Measurements from ENCODE around the gene TPD52L2.
"Not testable (repeated sequence)": the region's sequence is repeated elsewhere in the genome, so short reads cannot be mapped to it uniquely, and the experiment has no call there.

Gene TPD52L2

DNA sequence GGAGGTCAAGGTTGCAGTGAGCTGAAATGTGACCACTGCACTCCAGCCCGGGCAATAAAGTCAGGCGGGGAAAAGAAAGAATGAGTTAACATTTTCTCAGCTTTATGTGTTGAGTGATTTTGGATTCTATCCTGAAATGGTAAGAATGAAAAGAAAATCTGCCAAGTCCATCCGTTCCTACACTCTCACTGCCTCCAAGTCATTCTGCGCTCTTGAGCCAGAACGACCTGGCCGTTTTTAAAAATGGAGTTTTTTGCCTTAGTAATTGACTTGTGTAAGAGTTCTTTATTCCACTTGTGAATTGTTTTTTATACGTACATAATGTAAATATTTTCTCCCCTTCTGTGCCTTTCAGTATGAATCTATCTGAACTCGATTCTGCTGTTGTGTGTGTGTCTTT, 58.6 kb downstream of the TPD52L2 start:
- TF ChIP-seq POLR2A (IDR thresholded peaks at IDR 0.05; ENCODE audit: low read length), result no peak
- no peak for TF ChIP-seq GATA1 (IDR thresholded peaks at IDR 0.05; ENCODE audit: low read depth, low read length)
- DNase-seq, result no peak

DNA sequence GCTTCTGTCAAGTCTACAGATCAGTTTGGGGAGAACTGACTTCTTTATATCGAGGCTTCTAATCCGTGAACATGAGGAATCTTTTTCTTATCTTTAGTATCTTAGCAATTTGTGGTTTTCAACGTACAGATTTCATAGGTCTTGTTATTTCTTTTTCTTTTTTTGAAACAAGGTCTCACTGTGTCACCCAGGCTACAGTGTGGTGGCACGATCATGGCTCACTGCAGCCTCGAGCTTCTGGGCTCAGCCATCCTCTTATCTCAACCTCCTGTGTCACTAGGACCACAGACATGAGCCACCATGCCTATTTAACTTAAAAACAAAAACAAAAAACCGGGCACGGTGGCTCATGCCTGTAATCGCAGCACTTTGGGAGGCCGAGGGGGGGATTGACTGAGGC, 59.2 kb downstream of the TPD52L2 start:
- no peak for DNase-seq
- TF ChIP-seq GATA1 (IDR thresholded peaks at IDR 0.05; ENCODE audit: low read depth, low read length) (no peak), POLR2A (IDR thresholded peaks at IDR 0.05; ENCODE audit: low read length) (no peak)

DNA sequence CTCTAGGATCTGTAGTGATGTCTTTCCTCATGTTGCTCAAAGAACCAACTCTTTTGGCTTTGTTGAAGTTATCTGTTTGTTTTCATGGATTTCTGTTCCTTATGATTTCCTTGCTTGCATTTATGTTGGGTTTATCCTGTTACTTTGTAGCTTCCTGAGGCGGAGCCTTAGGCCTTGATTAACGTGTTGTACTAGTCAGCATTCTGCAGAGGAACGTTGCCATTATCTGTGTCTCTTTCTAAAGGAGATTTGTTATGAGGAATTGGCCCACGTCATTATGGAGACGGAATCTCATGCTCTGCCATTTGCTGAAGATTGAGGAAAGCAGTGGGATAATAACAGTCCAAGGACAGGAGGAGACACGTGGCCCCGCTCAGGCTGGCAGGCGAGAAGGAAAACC, 61.2 kb downstream of the TPD52L2 start:
- no peak for DNase-seq
- TF ChIP-seq POLR2A (IDR thresholded peaks at IDR 0.05; ENCODE audit: low read length) (no peak), GATA1 (IDR thresholded peaks at IDR 0.05; ENCODE audit: low read depth, low read length) (no peak)

DNA sequence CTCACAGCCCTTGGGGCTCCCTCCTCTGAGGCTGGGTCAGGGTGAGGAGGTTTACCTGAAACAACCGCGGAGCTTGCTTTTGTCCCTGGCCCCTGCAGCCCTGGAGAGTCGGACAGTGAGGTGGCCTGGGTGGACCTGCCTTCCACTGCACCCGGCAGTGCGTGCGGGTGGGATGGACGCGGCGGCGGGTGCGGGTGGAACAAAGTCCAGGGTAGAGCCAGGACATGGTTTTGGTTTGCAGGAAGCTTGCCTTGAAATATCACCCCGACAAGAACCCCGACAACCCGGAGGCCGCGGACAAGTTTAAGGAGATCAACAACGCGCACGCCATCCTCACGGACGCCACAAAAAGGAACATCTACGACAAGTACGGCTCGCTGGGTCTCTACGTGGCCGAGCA, 64.0 kb downstream of the TPD52L2 start:
- DNase-seq, result no peak
- TF ChIP-seq POLR2A (IDR thresholded peaks at IDR 0.05; ENCODE audit: low read length) (no peak), GATA1 (IDR thresholded peaks at IDR 0.05; ENCODE audit: low read depth, low read length) (no peak)

DNA sequence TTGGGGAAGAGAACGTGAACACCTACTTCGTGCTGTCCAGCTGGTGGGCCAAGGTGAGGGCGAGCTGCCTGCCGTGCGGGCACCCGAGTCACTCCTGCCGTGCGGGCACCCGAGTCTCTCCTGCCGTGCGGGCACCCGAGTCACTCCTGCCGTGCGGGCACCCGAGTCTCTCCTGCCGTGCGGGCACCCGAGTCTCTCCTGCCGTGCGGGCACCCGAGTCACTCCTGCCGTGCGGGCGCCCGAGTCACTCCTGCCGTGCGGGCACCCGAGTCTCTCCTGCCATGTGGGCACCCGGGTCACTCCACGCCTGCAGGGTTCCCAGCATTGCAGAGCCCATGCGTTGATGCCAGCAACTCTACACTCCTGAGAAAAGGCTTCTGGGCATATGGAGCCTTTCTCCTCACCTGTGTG, 64.4 kb downstream of the TPD52L2 start:
- DNase-seq, result not testable (repeated sequence)

DNA sequence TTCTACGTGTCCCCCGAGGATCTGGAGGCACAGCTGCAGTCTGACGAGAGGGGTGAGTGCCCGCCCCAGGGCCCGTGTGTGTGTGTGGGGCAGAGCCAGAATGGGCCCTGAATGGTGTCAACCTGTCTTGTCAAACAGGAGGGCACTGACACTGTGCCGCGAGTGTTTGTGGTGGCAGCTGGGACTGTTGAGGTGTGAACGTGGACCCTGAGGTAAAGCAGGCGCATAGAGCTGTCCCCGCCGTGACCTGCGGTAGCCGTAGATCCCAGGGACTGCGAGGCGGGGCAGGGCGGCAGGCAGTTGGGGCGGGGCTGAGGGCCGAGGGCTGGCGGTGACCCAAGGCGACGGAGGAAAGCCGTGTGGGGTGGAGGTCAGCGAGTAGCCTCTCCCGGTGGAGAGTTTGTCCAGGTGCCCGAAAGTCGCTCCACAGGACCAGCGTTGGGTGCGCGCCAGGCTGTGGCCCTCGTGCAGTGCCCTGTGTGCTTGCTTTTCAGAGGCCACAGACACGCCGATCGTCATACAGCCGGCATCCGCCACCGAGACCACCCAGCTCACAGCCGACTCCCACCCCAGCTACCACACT, 66.0 kb downstream of the TPD52L2 start:
- DNase-seq, result no peak
- TF ChIP-seq POLR2A (IDR thresholded peaks at IDR 0.05; ENCODE audit: low read length) (no peak), GATA1 (IDR thresholded peaks at IDR 0.05; ENCODE audit: low read depth, low read length) (no peak)

DNA sequence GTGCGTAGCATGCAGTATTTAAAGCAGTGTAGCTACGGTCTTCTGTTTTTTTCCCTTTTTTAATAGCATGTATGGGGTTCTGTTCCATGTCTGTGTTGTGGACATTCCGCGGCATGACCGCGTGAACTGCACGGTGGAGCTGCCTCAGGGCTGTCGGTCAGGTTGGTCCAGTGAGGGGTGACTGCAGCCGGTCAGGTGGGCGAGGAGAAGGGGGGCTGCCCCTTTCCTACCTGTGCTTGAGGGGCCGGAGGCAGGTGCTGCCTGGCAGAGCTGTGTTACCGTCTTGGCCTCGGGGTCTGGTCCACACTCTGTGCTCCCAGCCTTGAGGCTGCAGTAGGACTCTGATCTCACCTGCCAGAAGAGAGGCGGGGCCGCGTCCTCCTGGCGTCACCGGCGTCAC, 66.7 kb downstream of the TPD52L2 start:
- TF ChIP-seq GATA1 (IDR thresholded peaks at IDR 0.05; ENCODE audit: low read depth, low read length), result no peak
- TF ChIP-seq POLR2A (IDR thresholded peaks at IDR 0.05; ENCODE audit: low read length), result no peak
- no peak for DNase-seq

DNA sequence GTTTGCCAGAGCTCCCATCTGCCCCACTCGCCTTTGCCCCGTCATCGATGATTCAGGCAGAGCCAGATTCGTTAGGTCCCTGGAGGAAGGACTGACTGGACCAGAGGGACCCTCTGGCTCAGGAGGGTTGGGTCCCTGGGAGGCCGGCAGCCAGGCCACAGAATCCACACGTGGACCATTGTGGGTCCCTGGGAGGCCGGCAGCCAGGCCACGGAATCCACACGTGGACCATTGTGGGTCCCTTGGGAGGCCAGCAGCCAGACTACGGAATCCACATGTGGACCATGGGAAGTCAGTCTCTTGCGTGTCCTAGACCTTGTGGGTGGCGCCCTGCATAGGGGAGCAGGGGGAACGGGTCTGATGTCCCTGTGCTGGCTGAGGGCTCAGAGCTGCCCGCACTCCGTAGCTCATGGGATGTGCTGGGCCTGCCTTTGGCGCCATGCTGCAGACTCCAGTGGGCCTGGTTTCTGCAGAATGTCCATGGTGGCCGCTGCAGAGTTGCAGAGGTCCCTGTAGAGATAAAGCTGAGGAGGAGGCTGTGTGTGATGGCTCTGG, 67.6 kb downstream of the TPD52L2 start:
- no peak for TF ChIP-seq POLR2A (IDR thresholded peaks at IDR 0.05; ENCODE audit: low read length)
- TF ChIP-seq GATA1 (IDR thresholded peaks at IDR 0.05; ENCODE audit: low read depth, low read length), result no peak
- peak in 1 of 2 experiments; percentile 30 for DNase-seq

DNA sequence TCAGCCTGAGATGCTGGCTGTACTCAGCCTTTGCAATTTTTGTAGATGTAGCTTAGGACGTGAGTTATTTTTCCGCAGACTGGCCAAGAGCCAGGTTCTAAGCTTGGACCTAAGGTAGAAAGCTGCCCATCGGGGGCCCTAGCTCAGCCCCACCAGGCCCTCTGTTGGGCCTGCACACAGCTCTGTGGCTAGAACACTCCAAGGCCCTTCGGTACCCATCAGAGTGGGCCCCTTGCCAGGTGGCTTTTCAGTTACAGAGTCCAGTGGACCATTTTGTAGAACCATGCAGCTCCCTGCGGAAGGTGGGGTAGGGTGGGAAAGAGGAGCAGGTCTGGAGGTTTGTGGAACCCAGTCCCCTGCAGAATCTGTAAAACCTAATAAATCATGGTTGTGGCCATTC, 68.6 kb downstream of the TPD52L2 start:
- TF ChIP-seq POLR2A (IDR thresholded peaks at IDR 0.05; ENCODE audit: low read length), result no peak
- TF ChIP-seq GATA1 (IDR thresholded peaks at IDR 0.05; ENCODE audit: low read depth, low read length), result no peak
- no peak for DNase-seq

DNA sequence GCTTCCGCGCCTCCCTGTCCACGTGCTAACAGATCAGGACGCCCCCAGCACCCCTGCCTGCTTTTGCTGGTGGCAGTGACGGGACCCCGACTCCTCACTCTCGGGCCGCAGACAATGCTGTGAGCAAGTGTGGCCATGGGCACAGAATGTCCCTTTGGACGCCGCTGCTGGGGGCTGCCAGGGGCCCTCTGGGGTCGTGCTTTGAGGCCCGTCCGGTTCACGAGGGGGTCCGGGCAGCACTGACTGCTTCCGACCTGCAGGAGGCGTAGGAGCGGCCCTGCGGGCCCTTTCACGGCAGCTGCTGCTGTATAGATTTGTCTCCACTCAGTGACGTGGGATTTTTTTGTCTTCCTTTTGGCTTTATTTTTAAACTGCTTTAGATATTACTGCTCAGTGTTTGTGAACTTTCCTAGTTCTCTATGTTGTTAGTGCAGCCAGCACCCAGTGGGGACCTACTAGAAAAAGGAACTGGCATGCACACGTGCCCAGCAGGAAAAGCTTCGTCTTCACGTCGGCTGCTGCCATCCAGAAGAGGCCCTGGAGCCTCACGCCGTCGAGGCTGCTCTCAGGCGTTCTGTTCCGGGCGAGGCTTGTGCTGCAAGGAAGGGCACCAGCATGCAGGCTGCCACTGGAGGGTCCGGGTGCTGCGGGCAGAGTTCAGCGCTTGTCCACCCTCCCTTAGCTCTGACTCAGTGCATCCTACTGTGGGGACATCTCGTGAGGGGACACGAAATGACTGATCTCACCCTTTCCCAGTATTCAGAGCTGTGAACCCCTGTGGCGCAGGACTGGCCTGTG, 69.4 kb downstream of the TPD52L2 start:
- DNase-seq, result no peak
- TF ChIP-seq GATA1 (IDR thresholded peaks at IDR 0.05; ENCODE audit: low read depth, low read length), result no peak
- TF ChIP-seq POLR2A (IDR thresholded peaks at IDR 0.05; ENCODE audit: low read length), result no peak

DNA sequence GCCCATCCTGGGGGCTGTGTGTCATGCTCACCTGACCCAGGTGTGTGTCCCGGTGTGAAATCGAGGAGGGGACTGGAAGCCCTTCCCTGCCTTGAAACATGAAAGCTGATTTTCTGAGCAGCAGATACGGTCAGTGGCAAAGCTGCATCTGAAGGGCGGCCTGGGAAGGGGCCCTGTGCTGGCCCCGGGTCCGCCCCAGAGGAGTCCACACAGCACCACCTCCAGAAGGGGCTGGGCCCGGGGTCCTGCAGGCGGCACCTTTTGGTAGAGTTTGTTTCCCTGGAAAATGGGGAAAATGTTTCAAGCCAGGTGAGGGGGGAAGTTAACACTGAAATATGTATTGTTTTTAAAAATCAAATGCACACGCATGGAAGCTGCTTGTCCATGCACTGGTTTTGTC, 70.4 kb downstream of the TPD52L2 start:
- DNase-seq, result no peak
- TF ChIP-seq GATA1 (IDR thresholded peaks at IDR 0.05; ENCODE audit: low read depth, low read length), result no peak
- no peak for TF ChIP-seq POLR2A (IDR thresholded peaks at IDR 0.05; ENCODE audit: low read length)

DNA sequence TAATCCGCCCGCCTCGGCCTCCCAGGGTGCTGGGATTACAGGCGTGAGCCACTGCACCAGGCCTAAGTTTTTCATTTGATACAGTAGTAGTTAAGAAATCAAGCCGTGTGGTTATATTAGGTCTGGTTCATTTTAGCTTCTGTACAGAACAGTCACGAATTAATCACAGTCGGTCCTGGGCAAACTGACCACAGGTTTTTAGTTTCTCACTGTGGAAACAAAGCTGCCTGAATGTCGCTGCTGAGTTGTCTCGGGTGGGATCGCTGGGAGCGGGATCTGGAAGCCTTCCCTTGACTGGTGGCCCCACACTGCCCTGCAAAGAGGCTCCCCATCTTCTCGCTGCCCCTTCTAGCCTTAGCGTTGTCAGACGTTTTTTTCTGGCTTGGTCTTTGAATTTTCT, 72.5 kb downstream of the TPD52L2 start:
- TF ChIP-seq GATA1 (IDR thresholded peaks at IDR 0.05; ENCODE audit: low read depth, low read length) (no peak), POLR2A (IDR thresholded peaks at IDR 0.05; ENCODE audit: low read length) (no peak)
- DNase-seq, result no peak

DNA sequence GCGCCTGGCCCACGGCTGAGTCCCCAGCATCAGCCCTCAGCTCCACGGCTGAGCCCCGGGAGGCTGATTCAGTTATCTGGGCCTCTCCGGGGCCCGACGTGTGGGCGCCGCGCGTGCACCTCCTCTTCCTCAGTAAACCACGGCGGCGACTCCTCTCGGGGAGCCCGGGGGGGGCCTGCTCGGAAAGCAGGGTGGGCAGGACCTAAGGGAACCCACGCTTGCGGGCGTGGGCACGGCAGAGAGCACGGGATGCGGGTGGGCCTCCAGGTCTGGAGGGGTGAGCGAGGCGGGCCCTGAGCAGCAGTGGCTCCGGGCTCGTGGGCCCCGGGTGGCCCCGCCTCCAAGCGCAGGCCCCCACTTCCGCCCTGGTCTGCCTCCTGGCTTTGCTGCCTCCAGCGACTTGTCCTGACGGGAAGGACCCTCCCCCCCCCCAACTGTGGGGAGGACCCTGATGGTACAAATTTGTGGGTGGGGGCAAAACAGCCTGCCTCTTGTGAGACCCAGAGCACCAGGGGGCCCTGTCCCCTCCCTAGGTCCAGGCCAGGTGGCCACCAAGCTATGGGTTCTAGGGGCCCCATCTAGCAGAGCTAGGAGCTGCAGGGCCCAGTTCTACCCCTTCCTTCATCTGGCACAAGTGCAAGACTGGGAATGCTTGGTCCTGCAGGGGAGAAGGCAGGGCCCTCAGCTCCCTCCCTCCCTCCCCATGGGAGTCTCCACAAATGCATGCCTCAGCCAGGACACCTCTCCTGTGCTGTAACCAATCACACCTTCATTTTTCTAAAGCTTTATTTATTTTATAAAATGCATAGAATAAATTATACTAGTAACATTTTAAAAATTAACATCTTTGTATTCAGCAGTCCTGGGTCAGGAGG, 74.2 kb downstream of the TPD52L2 start:
- DNase-seq, result no peak
- TF ChIP-seq GATA1 (IDR thresholded peaks at IDR 0.05; ENCODE audit: low read depth, low read length) (no peak), POLR2A (IDR thresholded peaks at IDR 0.05; ENCODE audit: low read length) (no peak)

DNA sequence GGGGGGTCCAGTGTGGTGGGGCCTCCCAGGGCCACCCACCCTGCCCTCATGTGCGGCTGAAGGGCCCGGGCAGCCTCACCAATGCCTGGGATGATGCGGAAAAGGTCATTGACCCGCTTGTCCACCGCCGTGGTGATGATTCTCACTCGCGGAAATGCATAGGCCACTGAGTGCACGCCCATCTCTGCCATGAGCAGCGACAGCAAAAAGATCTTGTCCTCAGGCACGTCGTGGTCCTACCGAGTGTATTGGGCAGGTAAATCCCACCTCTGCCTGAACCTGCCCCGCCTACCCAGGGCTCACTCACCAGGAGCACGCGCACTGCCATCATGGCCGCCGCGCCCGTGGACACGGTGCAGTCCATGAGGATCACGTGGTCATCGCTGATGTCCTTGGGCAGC, 75.0 kb downstream of the TPD52L2 start:
- no peak for DNase-seq
- TF ChIP-seq GATA1 (IDR thresholded peaks at IDR 0.05; ENCODE audit: low read depth, low read length) (no peak), POLR2A (IDR thresholded peaks at IDR 0.05; ENCODE audit: low read length) (no peak)

Measured in erythroblast (primary cell).